ENCODE results near the gene WDR90.

WDR90 gene

GRCh38 chr16:681746-682427 is 32.7 kb downstream of the WDR90 start:
- H3K9me3 ChIP-seq (ENCODE audit: control insufficient read depth, insufficient read depth, low read depth, low read length) = no peaks in the 10 kb centered on the region
- peak overlapping the region; percentile 82 for H3K4me3 ChIP-seq (ENCODE audit: low read depth, low read length)
- peaks cover 14% of the 10 kb centered on the region; the same call in 1 of the 2 replicates for H3K4me1 ChIP-seq (ENCODE audit: control insufficient read depth, insufficient read depth, low read length)
- H3K36me3 ChIP-seq (ENCODE audit: control insufficient read depth in 2 of 2, insufficient read depth in 1 of 2, low read length in 2 of 2) = peaks cover 3 to 54% of the 10 kb centered on the region in 2 experiments; a peak in 1 of 3 replicates
- POLR2A ChIA-PET = interaction anchor here (0.6 to 5.4 kb wide), 7 partner anchors 8 to 130 kb away, joined by 3 to 57 read pairs (median 6); partner anchors contain the start of genes ANTKMT, RHOT2 and WDR24
- CTCF ChIA-PET = interaction anchor here (0.6 to 1.1 kb wide), 5 partner anchors 14 to 376 kb away, joined by 3 to 5 read pairs (median 3); no protein-coding TSS in a partner anchor
- H3K27ac ChIP-seq (ENCODE audit: extremely low read depth, low read depth, low read length) = peak overlapping the region; percentile 97
- TF ChIP-seq ZNF561 (tag by site-specific recombination; IDR thresholded peaks at IDR 0.05; ENCODE audit: borderline replicate concordance) = 0 out of 2 replicates have a peak, but pooled peaks have one; percentile 54
- TF ChIP-seq ZNF10 (tag by site-specific recombination; IDR thresholded peaks at IDR 0.05) = peak; percentile 43
- no peak for TF ChIP-seq ELK4 (IDR thresholded peaks at IDR 0.05; ENCODE audit: borderline replicate concordance, low read depth, low read length)
- 0 out of 2 replicates have a peak, but pooled peaks have one; percentile 26 for TF ChIP-seq ZNF76 (tag by site-specific recombination; IDR thresholded peaks at IDR 0.05; ENCODE audit: borderline replicate concordance, low read depth)
- peak; percentile 52 for TF ChIP-seq KLF16 (tag by site-specific recombination; IDR thresholded peaks at IDR 0.05)
- TF ChIP-seq ZFHX2 (tag by site-specific recombination; conservative IDR thresholded peaks at IDR 0.05) = peak; percentile 96
- TF ChIP-seq SCRT1 (tag by site-specific recombination; IDR thresholded peaks at IDR 0.05; ENCODE audit: borderline replicate concordance) = 0 out of 2 replicates have a peak, but pooled peaks have one; percentile 15
- TF ChIP-seq ZBTB7A (tag by site-specific recombination; IDR thresholded peaks at IDR 0.05; ENCODE audit: low read depth) = peak; percentile 79
- peak; percentile 78 for TF ChIP-seq PRDM10 (tag by site-specific recombination; IDR thresholded peaks at IDR 0.05)
- TF ChIP-seq GLIS1 (tag by site-specific recombination; IDR thresholded peaks at IDR 0.05) = peak; percentile 87
- peak; percentile 72 for TF ChIP-seq KLF1 (tag by site-specific recombination; IDR thresholded peaks at IDR 0.05)
- peak; percentile 21 for TF ChIP-seq ZNF341 (tag by site-specific recombination; IDR thresholded peaks at IDR 0.05; ENCODE audit: low read depth)
- peak; percentile 97 for TF ChIP-seq ZNF837 (tag by site-specific recombination; IDR thresholded peaks at IDR 0.05)
- TF ChIP-seq ZFP69B (tag by site-specific recombination; IDR thresholded peaks at IDR 0.05) = peak; percentile 80
- TF ChIP-seq ZBTB1 (tag by site-specific recombination; IDR thresholded peaks at IDR 0.05) = peak; percentile 23; the same call in 1 of the 2 replicates
- TF ChIP-seq ZNF704 (tag by site-specific recombination; IDR thresholded peaks at IDR 0.05) = no peak
- peak; percentile 90 for TF ChIP-seq EGR2 (tag by site-specific recombination; IDR thresholded peaks at IDR 0.05; ENCODE audit: low read depth)
- peak; percentile 7; the same call in 1 of the 2 replicates for TF ChIP-seq ZNF184 (tag by site-specific recombination; IDR thresholded peaks at IDR 0.05)
- TF ChIP-seq ZNF660 (tag by site-specific recombination; IDR thresholded peaks at IDR 0.05) = no peak
- TF ChIP-seq SP7 (tag by site-specific recombination; IDR thresholded peaks at IDR 0.05) = peak; percentile 8; the same call in 1 of the 2 replicates
- no peak for TF ChIP-seq ZNF155 (tag by site-specific recombination; IDR thresholded peaks at IDR 0.05)
- TF ChIP-seq ZNF645 (tag by site-specific recombination; IDR thresholded peaks at IDR 0.05) = peak; percentile 36
- 0 out of 2 replicates have a peak, but pooled peaks have one; percentile 38 for TF ChIP-seq KLF9 (tag by site-specific recombination; IDR thresholded peaks at IDR 0.05; ENCODE audit: low read depth)
- no peak for TF ChIP-seq SALL2 (tag by site-specific recombination; IDR thresholded peaks at IDR 0.05; ENCODE audit: borderline replicate concordance)
- TF ChIP-seq INSM2 (tag by site-specific recombination; IDR thresholded peaks at IDR 0.05) = 0 out of 2 replicates have a peak, but pooled peaks have one; percentile 41
- peak; percentile 25; the same call in 1 of the 2 replicates for TF ChIP-seq ZSCAN4 (tag by site-specific recombination; IDR thresholded peaks at IDR 0.05)
- no peak for TF ChIP-seq MEIS1 (CRISPR knock-in tag; IDR thresholded peaks at IDR 0.05; ENCODE audit: borderline replicate concordance)

All from HEK293 (cell line).